HCT116 (cell line): ENCODE data around the gene PCBP3. TPM values are rescaled to one million over a fixed set of nuclear protein-coding genes. Genes with fewer than 3 reads are reported as not detected.

Experiments used
- ATAC-seq: fragments of 200-7000 bp; cut with Tn5 transposase; 2 replicates; pipeline ENCODE4 v1.9.1; 2020; ENCODE audit warnings: mild to moderate bottlenecking, moderate library complexity
- BruUV-seq: library from RNA; stranded (reverse); fragments of 400-500 nt; replicated peaks from 2 replicates; lab custom pipeline; 2021; lab: Mats Ljungman, UMichigan
- CTCF ChIA-PET: fragments of 300-600 bp; sonication (Branson Sonifier 250); formaldehyde crosslinking; loops from one replicate; lab custom pipeline; 2021; ENCODE audit warnings: antibody characterized with exemption; lab: Charles Lee
- POLR2A ChIA-PET: fragments of 300-600, 350-600 bp; sonication (Branson Sonifier 250); formaldehyde crosslinking; loops from one replicate; lab custom pipeline; 2021; ENCODE audit warnings: antibody characterized with exemption; lab: Charles Lee
- RAD21 ChIA-PET, 2 experiments: fragments of 300-600 bp; sonication (Branson Sonifier 250); formaldehyde crosslinking; loops; one replicate each; lab custom pipeline; 2023; ENCODE audit warnings: low total read pairs in 2 of 2; ENCODE audit not compliant: uncharacterized antibody in 2 of 2, unreplicated experiment in 2 of 2, low non-redundant PET in 1 of 2; lab: Charles Lee
- DNase-seq: peaks from one replicate; pipeline ENCODE4 v3.0.0-alpha.2; 2010; ENCODE audit warnings: low read depth, low spot score
- H2AFZ ChIP-seq: fragments of 200-600 bp; shearing (Covaris generic), sonication (generic); 2 replicates; pipeline ENCODE4 v1.6.1; 2017; ENCODE audit warnings: low read depth, mixed run types, mixed read lengths, antibody characterized with exemption, low read length; ENCODE audit not compliant: poor library complexity, severe bottlenecking
- H3K27ac ChIP-seq: 2 replicates; pipeline ENCODE4 v1.5.1; 2012; ENCODE audit warnings: low read depth, low read length
- H3K27me3 ChIP-seq: fragments of 200-600 bp; sonication (generic); 2 replicates; pipeline ENCODE4 v1.6.1; 2016; ENCODE audit warnings: mixed run types, low read length, mixed read lengths; ENCODE audit not compliant: insufficient read depth
- H3K36me3 ChIP-seq, 2 experiments: fragments of 200-500 bp in 1 of 2; fragments of 200-600 bp in 1 of 2; sonication (Bioruptor generic) in 1 of 2; sonication (generic) in 1 of 2; 2 replicates each; pipeline versions ENCODE4 v1.5.1 to v1.6.1; 2014 to 2016; ENCODE audit warnings: low read length in 2 of 2, inconsistent platforms in 1 of 2, mixed read lengths in 1 of 2, mixed run types in 1 of 2; ENCODE audit not compliant: insufficient read depth in 2 of 2, control insufficient read depth in 1 of 2
- H3K4me1 ChIP-seq, 2 experiments: fragments of 200-600 bp in 1 of 2; sonication (generic) in 1 of 2; 2 replicates each; pipeline versions ENCODE4 v1.5.1 to v1.6.1; 2012 to 2017; ENCODE audit warnings: low read length in 2 of 2, inconsistent platforms in 1 of 2, mild to moderate bottlenecking in 1 of 2, mixed read lengths in 1 of 2, mixed run types in 1 of 2, moderate library complexity in 1 of 2; ENCODE audit not compliant: insufficient read depth in 2 of 2, control insufficient read depth in 1 of 2
- H3K4me2 ChIP-seq: fragments of 200-600 bp; sonication (generic); 2 replicates; pipeline ENCODE4 v1.6.1; 2017; ENCODE audit warnings: mixed run types, low read length, mixed read lengths
- H3K4me3 ChIP-seq, 2 experiments: fragments of 200-600 bp in 1 of 2; sonication (generic) in 1 of 2; replicated peaks in 1 of 2; 2 replicates each; pipeline ENCODE4 v1.5.1; 2011 to 2016; ENCODE audit warnings: low read length in 2 of 2, control low read depth in 1 of 2, low read depth in 1 of 2, mild to moderate bottlenecking in 1 of 2, mixed read lengths in 1 of 2, mixed run types in 1 of 2
- H3K79me2 ChIP-seq: fragments of 200-600 bp; sonication (generic); 2 replicates; pipeline ENCODE4 v1.6.1; 2017; ENCODE audit warnings: mild to moderate bottlenecking, mixed run types, low read length, moderate library complexity, mixed read lengths; ENCODE audit not compliant: insufficient read depth
- H3K9ac ChIP-seq: fragments of 200-600 bp; sonication (generic); 2 replicates; pipeline ENCODE4 v1.6.1; 2016; ENCODE audit warnings: low read length, mixed read lengths
- H3K9me2 ChIP-seq: fragments of 200-600 bp; sonication (generic), shearing (Covaris generic); 2 replicates; pipeline ENCODE4 v1.6.1; 2017; ENCODE audit warnings: mixed run types, mild to moderate bottlenecking, moderate library complexity; ENCODE audit not compliant: insufficient read depth
- H3K9me3 ChIP-seq, 2 experiments: fragments of 200-500 bp in 1 of 2; fragments of 200-600 bp in 1 of 2; sonication (Bioruptor generic) in 1 of 2; sonication (generic) in 1 of 2; 2 replicates each; pipeline ENCODE4 v1.6.1; 2014 to 2017; ENCODE audit warnings: low read length in 2 of 2, mixed read lengths in 2 of 2, inconsistent platforms in 1 of 2, low read depth in 1 of 2, mild to moderate bottlenecking in 1 of 2, mixed run types in 1 of 2, moderate library complexity in 1 of 2; ENCODE audit not compliant: control insufficient read depth in 1 of 2, insufficient read depth in 1 of 2
- H4K20me1 ChIP-seq: fragments of 200-600 bp; sonication (generic), shearing (Covaris generic); 2 replicates; pipeline ENCODE4 v1.6.1; 2017; ENCODE audit warnings: mixed run types, mild to moderate bottlenecking, moderate library complexity; ENCODE audit not compliant: insufficient read depth
- CBX3 ChIP-seq: IDR thresholded peaks from 2 replicates; pipeline ENCODE4 v1.6.1; 2012; ENCODE audit warnings: low read depth
- FOSL1 ChIP-seq: IDR thresholded peaks from 2 replicates; pipeline ENCODE4 v1.6.1; 2012; ENCODE audit warnings: low read depth
- JUND ChIP-seq: IDR thresholded peaks from 2 replicates; pipeline ENCODE4 v1.6.1; 2012
- POLR2AphosphoS5 ChIP-seq: IDR thresholded peaks from 2 replicates; pipeline ENCODE4 v1.6.1; 2011; ENCODE audit warnings: mild to moderate bottlenecking, low read depth, low read length, moderate library complexity
- TCF7L2 ChIP-seq: IDR thresholded peaks from 2 replicates; pipeline ENCODE4 v1.7.0; 2011; ENCODE audit warnings: borderline replicate concordance, inconsistent platforms; ENCODE audit not compliant: insufficient read depth, insufficient read length; ENCODE audit errors: extremely low read depth
- ZBTB33 ChIP-seq: IDR thresholded peaks from 2 replicates; pipeline ENCODE4 v1.6.1; 2011; ENCODE audit warnings: mild to moderate bottlenecking, low read length, moderate library complexity; ENCODE audit not compliant: insufficient replicate concordance; ENCODE audit errors: extremely low read depth
- intact Hi-C: fragments of 100-400 bp; cut with micrococcal nuclease; formaldehyde crosslinking; loops from 2 replicates; pipeline ENCODE4 v1.10.0; 2022
- total RNA-seq: library from RNA; stranded (reverse); gene quantifications from one replicate; pipeline ENCODE4 v1.2.1, GENCODE V29; 2021; ENCODE audit not compliant: unreplicated experiment

The PCBP3 gene
- total RNA-seq, 1 experiment from 2014 or later, result 3.1 TPM

DNA sequence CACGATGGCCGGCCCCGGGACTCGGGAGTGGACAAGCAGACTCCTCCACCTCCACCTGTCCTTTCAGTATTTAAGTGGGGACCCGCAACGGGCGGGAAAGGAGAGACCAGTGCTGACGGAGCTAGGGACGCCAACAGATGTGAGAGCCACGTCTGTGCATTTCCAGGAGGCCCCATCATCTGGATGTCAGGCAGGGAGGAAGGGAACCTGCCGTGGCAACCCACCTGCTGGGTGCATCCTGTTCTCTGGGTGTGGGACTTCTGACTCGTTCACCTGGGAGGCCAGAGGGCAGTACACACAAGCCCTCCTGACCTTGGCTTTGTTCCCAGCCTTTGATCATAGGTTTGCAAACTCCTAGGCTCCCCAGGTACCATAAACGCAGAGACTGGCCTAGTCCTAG, 5.6 kb upstream of the PCBP3 start:
- Histone ChIP-seq H3K79me2 (no peaks in the 10 kb centered on the region), H3K27me3 (no peaks in the 10 kb centered on the region; the same call in 1 of the 2 replicates), H3K9me2 (no peaks in the 10 kb centered on the region), H3K4me3 (no peak overlapping the region), H3K27ac (no peak overlapping the region), H3K4me2 (no peak overlapping the region), H3K9me3 (no peaks in the 10 kb centered on the region), H3K36me3 (no peaks in the 10 kb centered on the region), H4K20me1 (no peaks in the 10 kb centered on the region), H2AFZ (no peak overlapping the region), H3K4me1 (no peaks in the 10 kb centered on the region), H3K9ac (no peak overlapping the region)
- TF ChIP-seq TCF7L2 (peak; percentile 21), CBX3 (no peak)
- POLR2A ChIA-PET, result no interaction called here
- DNase-seq, result no peak
- ATAC-seq, result no peak
- no TSS peak for BruUV-seq
- intact Hi-C loops, result no loop called here
- RAD21 ChIA-PET, result no interaction called here
- CTCF ChIA-PET, result no interaction called here

DNA sequence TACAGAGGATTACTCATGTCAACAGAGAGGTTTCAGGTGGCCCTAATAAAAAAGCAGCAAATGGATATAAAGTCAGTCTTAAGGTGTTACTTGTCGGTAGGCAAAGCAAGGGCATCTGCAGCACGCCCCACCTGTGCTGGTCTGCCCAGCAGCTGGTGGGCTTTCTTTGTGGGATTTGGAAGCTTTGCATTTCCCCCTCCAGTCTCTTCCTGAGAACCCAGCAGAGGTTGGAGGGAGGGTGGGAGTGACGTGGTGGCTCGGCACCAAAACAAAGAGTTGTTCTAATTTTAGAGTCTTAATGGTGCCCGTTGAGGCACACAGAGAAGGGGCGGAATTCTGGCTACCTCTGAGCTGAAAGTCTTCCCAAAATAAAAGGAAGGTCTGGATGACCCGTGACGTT, 4.8 kb upstream of the PCBP3 start:
- Histone ChIP-seq H3K27me3 (no peaks in the 10 kb centered on the region; the same call in 1 of the 2 replicates), H3K9me2 (no peaks in the 10 kb centered on the region), H3K4me3 (no peak overlapping the region), H3K79me2 (no peaks in the 10 kb centered on the region), H2AFZ (no peak overlapping the region), H3K9me3 (no peaks in the 10 kb centered on the region), H3K4me1 (no peaks in the 10 kb centered on the region), H4K20me1 (no peaks in the 10 kb centered on the region), H3K9ac (no peak overlapping the region), H3K4me2 (no peak overlapping the region), H3K36me3 (no peaks in the 10 kb centered on the region), H3K27ac (no peak overlapping the region)
- TF ChIP-seq POLR2AphosphoS5, result no peak
- no peak for TF ChIP-seq TCF7L2
- no peak for TF ChIP-seq CBX3
- no peak for TF ChIP-seq FOSL1
- no peak for TF ChIP-seq JUND
- TF ChIP-seq ZBTB33, result no peak
- ChIA-PET POLR2A (no interaction called here), CTCF (no interaction called here), RAD21 (no interaction called here)
- intact Hi-C loops, result no loop called here
- DNase-seq, result no peak
- BruUV-seq, result no TSS peak
- ATAC-seq, result no peak
